Psoas muscle (tissue), 8 donors: Measurements from ENCODE around the gene ZCCHC10. TPM values are rescaled to one million over a fixed set of nuclear protein-coding genes. Genes with fewer than 3 reads are reported as not detected.

Experiments used
- ATAC-seq, 4 donors: fragments of 200-7000 bp; cut with Tn5 transposase; one replicate each; pipeline ENCODE4 v1.9.1; 2020; ENCODE audit warnings: moderate library complexity in 3 of 4, mild to moderate bottlenecking in 2 of 4
- DNase-seq, 2 donors: peaks; one replicate each; pipeline ENCODE4 v3.0.0-alpha.2; 2020
- H3K27ac ChIP-seq: fragments of 200-600 bp; one replicate; pipeline ENCODE4 v1.8.0; 2022
- H3K27me3 ChIP-seq, 3 donors: fragments of 200-600 bp in 1 of 3; one replicate each; pipeline versions ENCODE4 v1.6.1 to v1.8.0; 2013 to 2022; ENCODE audit warnings: low read length in 2 of 3, mild to moderate bottlenecking in 2 of 3, moderate library complexity in 1 of 3; ENCODE audit not compliant: insufficient read depth in 3 of 3
- H3K36me3 ChIP-seq, 2 donors: fragments of 200-600 bp in 1 of 2; one replicate each; pipeline versions ENCODE4 v1.6.1 to v1.8.0; 2013 to 2022; ENCODE audit warnings: low read depth in 1 of 2, mild to moderate bottlenecking in 1 of 2, moderate library complexity in 1 of 2; ENCODE audit not compliant: insufficient read depth in 1 of 2
- H3K4me1 ChIP-seq: fragments of 200-600 bp; one replicate; pipeline ENCODE4 v1.8.0; 2022
- H3K4me3 ChIP-seq: fragments of 200-600 bp; one replicate; pipeline ENCODE4 v1.8.0; 2022; ENCODE audit warnings: mild to moderate bottlenecking
- H3K9me3 ChIP-seq: fragments of 200-600 bp; one replicate; pipeline ENCODE4 v1.8.0; 2022
- WGBS, 3 donors: extraction: QIAGEN DNeasy Blood & Tissue Kit; methylation state at CpG; one replicate each; pipeline versions ENCODE4 v1.1.6 to v1.1.7; 2013; 5-methylcytosine and 5-hydroxymethylcytosine counted together
- intact Hi-C, 2 donors: fragments of 100-400 bp; cut with DNase I; formaldehyde crosslinking; loops; one replicate each; pipeline versions ENCODE4 v1.11.0 to v1.14.2; 2022
- polyA plus RNA-seq, 3 donors: library from polyadenylated mRNA; stranded (reverse); fragments of 200-250 nt; gene quantifications; one replicate each; pipeline ENCODE4 v1.2.3, GENCODE V29; 2013
- total RNA-seq, 4 donors: library from RNA; stranded (reverse); fragmentation: NEBNext Ultra II Directional in 2 of 4; extraction: Animal tissue kit (Norgen Biotek cat#: 25700) in 2 of 4; gene quantifications; one replicate each; pipeline versions ENCODE4 v1.2.1 to v1.2.4, GENCODE V29; 2021 to 2023
- TF ChIP-seq, protein P1 (sequence below): fragments of 200-600 bp; IDR thresholded peaks from one replicate; pipeline ENCODE4 v1.8.0; 2022; ENCODE audit warnings: antibody characterized with exemption
- donor health status: healthy with polysubstance abuse.
- donor health status: DM: no; HTN: no; CAD: no; lungs with moderate emphysema.
- donor health status: Bipolar disorder and iron deficiency.
- donor health status: healthy.
- donor health status: DM: yes; HTN: yes; CAD: no.
- donor health status: DM: no; HTN: no; CAD: no.
- donor health status: DM: no; HTN: no; CAD: no.
- donor health status: DM: yes; HTN: yes; CAD: no.

The ZCCHC10 gene
- total and polyA plus RNA-seq, 7 donors: 13.6 to 32.5 (median 19.8) TPM

DNA sequence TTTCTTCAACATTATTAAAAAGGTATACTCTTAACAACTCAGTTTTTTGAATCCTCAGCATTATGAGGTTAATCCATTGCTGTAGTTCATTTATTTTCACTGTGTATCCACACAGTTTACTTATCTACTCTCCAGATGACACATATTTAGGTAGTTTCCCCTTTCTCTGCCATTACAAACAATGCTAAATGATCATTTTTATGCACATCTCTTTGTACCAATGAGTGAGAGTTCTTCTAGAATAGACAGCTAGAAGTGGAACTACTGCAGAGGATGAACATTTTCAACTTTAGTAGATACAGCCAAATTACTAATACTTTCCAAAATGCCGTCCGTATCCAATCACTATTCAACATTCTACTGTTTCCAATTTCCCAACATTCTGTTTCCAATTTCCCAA lies 74.5 kb downstream of the ZCCHC10 start:
- Histone ChIP-seq H3K27ac (no peak overlapping the region), H3K4me3 (no peak overlapping the region), H3K27me3 (no peaks in the 10 kb centered on the region), H3K4me1 (peaks cover 42% of the 10 kb centered on the region), H3K36me3 (peaks cover 0 to 8% of the 10 kb centered on the region in 2 donors), H3K9me3 (no peaks in the 10 kb centered on the region)
- WGBS, 3 donors: 72 to 87% (median 78%) methylated on average over 2 of the region's 2 CpGs
- intact Hi-C loops: no loop called here
- ATAC-seq (no peak), DNase-seq (no peak)
- TF ChIP-seq, protein P1, sequence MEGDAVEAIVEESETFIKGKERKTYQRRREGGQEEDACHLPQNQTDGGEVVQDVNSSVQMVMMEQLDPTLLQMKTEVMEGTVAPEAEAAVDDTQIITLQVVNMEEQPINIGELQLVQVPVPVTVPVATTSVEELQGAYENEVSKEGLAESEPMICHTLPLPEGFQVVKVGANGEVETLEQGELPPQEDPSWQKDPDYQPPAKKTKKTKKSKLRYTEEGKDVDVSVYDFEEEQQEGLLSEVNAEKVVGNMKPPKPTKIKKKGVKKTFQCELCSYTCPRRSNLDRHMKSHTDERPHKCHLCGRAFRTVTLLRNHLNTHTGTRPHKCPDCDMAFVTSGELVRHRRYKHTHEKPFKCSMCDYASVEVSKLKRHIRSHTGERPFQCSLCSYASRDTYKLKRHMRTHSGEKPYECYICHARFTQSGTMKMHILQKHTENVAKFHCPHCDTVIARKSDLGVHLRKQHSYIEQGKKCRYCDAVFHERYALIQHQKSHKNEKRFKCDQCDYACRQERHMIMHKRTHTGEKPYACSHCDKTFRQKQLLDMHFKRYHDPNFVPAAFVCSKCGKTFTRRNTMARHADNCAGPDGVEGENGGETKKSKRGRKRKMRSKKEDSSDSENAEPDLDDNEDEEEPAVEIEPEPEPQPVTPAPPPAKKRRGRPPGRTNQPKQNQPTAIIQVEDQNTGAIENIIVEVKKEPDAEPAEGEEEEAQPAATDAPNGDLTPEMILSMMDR: no peak

DNA sequence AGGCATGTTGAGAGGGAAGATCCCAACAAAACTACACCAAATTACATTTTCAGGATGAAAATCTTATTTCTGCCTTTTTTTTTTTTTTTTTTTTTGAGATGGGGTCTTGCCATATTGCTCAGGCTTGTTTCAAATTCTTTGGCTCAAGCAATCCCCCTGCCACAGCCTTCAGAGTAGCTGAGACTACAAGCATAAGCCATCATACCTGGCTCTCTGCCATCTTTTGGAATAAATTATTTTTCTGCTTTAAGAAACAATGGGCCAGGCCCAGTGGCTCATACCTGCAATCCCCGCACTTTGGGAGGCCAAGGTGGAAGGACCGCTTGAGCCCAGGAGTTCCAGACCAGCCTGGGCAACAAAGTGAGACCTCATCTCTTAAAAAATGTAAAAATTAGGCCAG lies 77.2 kb downstream of the ZCCHC10 start:
- Histone ChIP-seq H3K27me3 (no peaks in the 10 kb centered on the region), H3K4me3 (no peak overlapping the region), H3K27ac (no peak overlapping the region), H3K4me1 (peaks cover 42% of the 10 kb centered on the region), H3K36me3 (peaks cover 0 to 4% of the 10 kb centered on the region in 2 donors), H3K9me3 (no peaks in the 10 kb centered on the region)
- TF ChIP-seq, protein P1: no peak
- ATAC-seq (no peak), DNase-seq (no peak)
- intact Hi-C loops: no loop called here
- WGBS, 3 donors: 84 to 96% (median 95%) methylated on average over 2 of the region's 2 CpGs

DNA sequence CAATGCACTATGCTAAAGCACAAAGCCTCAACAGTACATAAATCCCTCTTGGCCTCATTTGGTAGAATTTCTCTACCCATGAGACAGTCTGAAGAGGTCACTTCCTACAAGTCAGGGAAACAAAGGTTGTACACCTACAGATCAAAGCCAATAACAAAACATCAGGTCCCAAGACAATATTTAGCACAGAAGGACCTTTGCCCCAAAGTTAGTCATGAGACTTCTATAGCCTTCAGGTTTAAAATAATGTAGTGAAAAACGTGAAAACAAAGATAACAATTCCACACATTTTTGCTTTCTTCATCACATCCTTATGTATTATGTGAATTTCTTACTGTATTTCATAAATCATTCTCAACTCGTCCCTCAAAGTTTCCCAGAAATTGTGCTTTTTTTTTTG lies 78.7 kb downstream of the ZCCHC10 start:
- peaks cover 35% of the 10 kb centered on the region for H3K4me1 ChIP-seq
- no peaks in the 10 kb centered on the region for H3K27me3 ChIP-seq
- H3K9me3 ChIP-seq: no peaks in the 10 kb centered on the region
- ATAC-seq (no peak), DNase-seq (no peak)
- WGBS, 3 donors: 46 to 53% (median 51%) methylated on average over 2 of the region's 2 CpGs
- no peak overlapping the region for H3K27ac ChIP-seq
- H3K36me3 ChIP-seq: no peaks in the 10 kb centered on the region
- intact Hi-C loops: no loop called here
- H3K4me3 ChIP-seq: no peak overlapping the region
- TF ChIP-seq, protein P1: no peak

Other genes with a start within 250 kb of the ZCCHC10 start
- gene SEPTIN8, start 249.3 kb downstream of the ZCCHC10 start, total RNA-seq: 10 to 100 TPM in 1 of 4 donors, 1 to 10 TPM in 3; 9.2 to 13.1 (median 9.6) TPM
- gene SEPTIN8, start 249.3 kb downstream of the ZCCHC10 start, polyA plus RNA-seq: 1 to 10 TPM; 3.8 to 5.7 (median 4.4) TPM
- not detected for gene SOWAHA, start 213.2 kb downstream of the ZCCHC10 start, total RNA-seq
- gene SOWAHA, start 213.2 kb downstream of the ZCCHC10 start, polyA plus RNA-seq: under 1 TPM in 2 of 3 donors, not detected in 1; 0.01 to 0.06 TPM
- gene SHROOM1, start 195.9 kb downstream of the ZCCHC10 start, total RNA-seq: 1 to 10 TPM; 1.5 to 2.3 (median 1.9) TPM
- gene SHROOM1, start 195.9 kb downstream of the ZCCHC10 start, polyA plus RNA-seq: 1 to 10 TPM in 2 of 3 donors, under 1 TPM in 1; 0.66 to 1.5 (median 1.1) TPM
- 1 to 10 TPM in 1 of 4 donors, under 1 TPM in 3; 0.57 to 1.2 (median 0.78) TPM for gene GDF9, start 160.1 kb downstream of the ZCCHC10 start, total RNA-seq
- gene GDF9, start 160.1 kb downstream of the ZCCHC10 start, polyA plus RNA-seq: 1 to 10 TPM in 1 of 3 donors, under 1 TPM in 2; 0.07 to 1.2 (median 0.17) TPM
- gene UQCRQ, start 159.9 kb downstream of the ZCCHC10 start, total RNA-seq: 100 to 1,000 TPM; 696 to 985 (median 915) TPM
- gene UQCRQ, start 159.9 kb downstream of the ZCCHC10 start, polyA plus RNA-seq: 100 to 1,000 TPM; 649 to 919 (median 760) TPM
- 1 to 10 TPM in 1 of 4 donors, under 1 TPM in 3; 0.51 to 1.1 (median 0.76) TPM for gene LEAP2, start 152.9 kb downstream of the ZCCHC10 start, total RNA-seq
- gene LEAP2, start 152.9 kb downstream of the ZCCHC10 start, polyA plus RNA-seq: 1 to 10 TPM in 2 of 3 donors, under 1 TPM in 1; 0.70 to 2.7 (median 2.4) TPM
- 10 to 100 TPM; 49.6 to 68.2 (median 58.9) TPM for gene AFF4, start 62.9 kb downstream of the ZCCHC10 start, total RNA-seq
- gene AFF4, start 62.9 kb downstream of the ZCCHC10 start, polyA plus RNA-seq: 10 to 100 TPM in 2 of 3 donors, 1 to 10 TPM in 1; 9.7 to 23.3 (median 10.0) TPM
- gene HSPA4, start 25.5 kb upstream of the ZCCHC10 start, total RNA-seq: 100 to 1,000 TPM; 108 to 154 (median 130) TPM
- gene HSPA4, start 25.5 kb upstream of the ZCCHC10 start, polyA plus RNA-seq: 10 to 100 TPM; 41.2 to 86.8 (median 50.6) TPM